CD1c-positive myeloid dendritic cell (primary cell): Measurements from ENCODE around the gene TDRD10.
"Not testable (repeated sequence)": the region's sequence is repeated elsewhere in the genome, so short reads cannot be mapped to it uniquely, and the experiment has no call there.

Experiments
- DNase-seq: peaks from one replicate; pipeline ENCODE4 v3.0.0-alpha.2; 2016; ENCODE audit errors: extremely low spot score

The TDRD10 gene

GRCh38 chr1:154479764-154480421, 22.1 kb upstream of the TDRD10 start:
- DNase-seq, result peak; percentile 89

- no peak for DNase-seq
These were observed 21.0 kb upstream of the TDRD10 start for GRCh38 chr1:154481053-154481452.

GRCh38 chr1:154483941-154484803, 17.8 kb upstream of the TDRD10 start:
- DNase-seq, result no peak

GRCh38 chr1:154485106-154485505, 16.9 kb upstream of the TDRD10 start:
- DNase-seq, result no peak

GRCh38 chr1:154485910-154486496, 16.0 kb upstream of the TDRD10 start:
- no peak for DNase-seq

GRCh38 chr1:154486756-154487155, 15.3 kb upstream of the TDRD10 start:
- not testable (repeated sequence) for DNase-seq

- no peak for DNase-seq
These were observed 13.1 kb upstream of the TDRD10 start for GRCh38 chr1:154488922-154489321.

GRCh38 chr1:154489695-154490274, 12.2 kb upstream of the TDRD10 start:
- DNase-seq, result no peak

- DNase-seq, result peak; percentile 72
These were observed 11.7 kb upstream of the TDRD10 start for GRCh38 chr1:154490317-154490716.

- peak; percentile 32 for DNase-seq
These were observed 9.9 kb upstream of the TDRD10 start for GRCh38 chr1:154492115-154492514.

- DNase-seq, result peak; percentile 77
These were observed 8.7 kb upstream of the TDRD10 start for GRCh38 chr1:154493276-154493675.

- no peak for DNase-seq
These were observed 6.3 kb upstream of the TDRD10 start for GRCh38 chr1:154495496-154496273.

GRCh38 chr1:154496383-154496782, 5.6 kb upstream of the TDRD10 start:
- DNase-seq, result no peak

- DNase-seq, result peak; percentile 17
These were observed 4.8 kb upstream of the TDRD10 start for GRCh38 chr1:154497026-154497806.

- no peak for DNase-seq
These were observed 2.6 kb upstream of the TDRD10 start for GRCh38 chr1:154499446-154499845.

- DNase-seq, result no peak
These were observed 1.5 kb upstream of the TDRD10 start for GRCh38 chr1:154500533-154500932.

GRCh38 chr1:154501423-154502065, 475 bp upstream of the TDRD10 start:
- DNase-seq, result peak; percentile 47

- DNase-seq, result no peak
These were observed 711 bp downstream of the TDRD10 start for GRCh38 chr1:154502744-154503115.

GRCh38 chr1:154503898-154504297, 1.9 kb downstream of the TDRD10 start:
- DNase-seq, result no peak

GRCh38 chr1:154512760-154513159, 10.7 kb downstream of the TDRD10 start:
- no peak for DNase-seq
